ENCODE data around the gene NEGR1. TPM values are rescaled to one million over a fixed set of nuclear protein-coding genes. Genes with fewer than 3 reads are reported as not detected.

Gene NEGR1
- total RNA-seq, 1 donor from 2014 or later: 9.7 TPM

DNA sequence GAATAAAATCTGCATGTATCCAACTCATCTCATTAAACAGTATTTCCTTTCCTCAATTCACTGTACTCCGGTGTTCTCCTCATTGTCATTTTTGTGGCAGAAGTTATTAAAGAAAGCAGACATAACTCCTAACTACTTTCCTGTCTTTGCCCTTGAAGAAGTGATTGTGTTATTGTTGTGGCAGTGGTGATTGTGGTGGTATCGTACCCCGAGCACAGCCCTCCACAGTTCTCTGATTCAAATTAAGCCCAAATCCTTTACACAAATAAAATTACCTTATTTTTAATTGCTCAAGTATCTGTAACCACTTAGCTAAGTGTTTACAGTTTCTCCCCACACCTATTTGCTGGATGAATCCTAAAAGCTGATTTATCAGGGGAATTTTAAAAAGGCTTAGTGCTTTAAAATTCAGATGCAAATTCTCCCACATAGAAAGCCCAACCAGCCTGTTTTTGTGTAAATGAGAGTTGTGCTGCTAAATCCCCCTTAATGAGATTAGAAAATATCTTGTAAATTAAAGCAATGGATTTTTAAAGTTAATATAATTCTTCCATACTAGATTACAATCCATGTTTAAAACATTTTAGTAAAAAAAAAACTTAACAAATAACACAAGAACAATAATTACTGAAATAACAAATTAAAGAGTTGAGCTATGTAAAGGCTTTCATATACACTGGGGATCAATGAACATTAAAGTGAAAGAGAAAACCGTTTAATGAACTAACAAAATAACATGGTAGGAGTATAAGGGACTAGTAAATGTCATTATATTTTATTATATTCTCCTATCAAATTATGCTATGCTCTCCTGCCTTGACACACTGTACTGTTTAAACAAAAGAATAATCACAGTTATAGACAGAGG lies 259.0 kb downstream of the NEGR1 start:
- intact Hi-C loops (cut with micrococcal nuclease): no loop called here
- TF ChIP-seq, protein P1, sequence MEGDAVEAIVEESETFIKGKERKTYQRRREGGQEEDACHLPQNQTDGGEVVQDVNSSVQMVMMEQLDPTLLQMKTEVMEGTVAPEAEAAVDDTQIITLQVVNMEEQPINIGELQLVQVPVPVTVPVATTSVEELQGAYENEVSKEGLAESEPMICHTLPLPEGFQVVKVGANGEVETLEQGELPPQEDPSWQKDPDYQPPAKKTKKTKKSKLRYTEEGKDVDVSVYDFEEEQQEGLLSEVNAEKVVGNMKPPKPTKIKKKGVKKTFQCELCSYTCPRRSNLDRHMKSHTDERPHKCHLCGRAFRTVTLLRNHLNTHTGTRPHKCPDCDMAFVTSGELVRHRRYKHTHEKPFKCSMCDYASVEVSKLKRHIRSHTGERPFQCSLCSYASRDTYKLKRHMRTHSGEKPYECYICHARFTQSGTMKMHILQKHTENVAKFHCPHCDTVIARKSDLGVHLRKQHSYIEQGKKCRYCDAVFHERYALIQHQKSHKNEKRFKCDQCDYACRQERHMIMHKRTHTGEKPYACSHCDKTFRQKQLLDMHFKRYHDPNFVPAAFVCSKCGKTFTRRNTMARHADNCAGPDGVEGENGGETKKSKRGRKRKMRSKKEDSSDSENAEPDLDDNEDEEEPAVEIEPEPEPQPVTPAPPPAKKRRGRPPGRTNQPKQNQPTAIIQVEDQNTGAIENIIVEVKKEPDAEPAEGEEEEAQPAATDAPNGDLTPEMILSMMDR (IDR thresholded peaks at IDR 0.05; ENCODE audit: borderline replicate concordance): no peak

DNA sequence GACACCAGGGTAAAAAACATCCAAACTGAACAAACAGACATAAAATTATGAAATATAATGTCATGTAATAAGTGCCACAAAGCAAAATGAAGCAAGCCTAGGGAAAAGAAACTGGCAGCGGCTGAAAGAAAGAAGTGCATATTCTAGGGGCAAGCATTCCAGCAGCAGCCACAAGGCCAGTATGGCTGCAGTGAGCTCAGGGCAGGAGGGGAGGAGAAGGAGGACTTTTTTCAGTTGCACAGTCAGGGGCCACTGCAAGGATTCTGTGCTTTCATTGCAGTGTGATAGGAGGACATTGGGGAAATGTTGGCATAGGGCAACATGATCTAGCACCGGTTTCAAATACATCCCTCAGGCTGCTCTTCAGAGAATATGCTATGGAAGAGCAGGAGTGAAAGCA lies 263.8 kb downstream of the NEGR1 start:
- Histone ChIP-seq H3K9me3 (replicated peaks) (no peaks in the 10 kb centered on the region), H3K27ac (replicated peaks) (no peak overlapping the region), H3K36me3 (no peaks in the 10 kb centered on the region), H3K27me3 (ENCODE audit: low read depth) (no peaks in the 10 kb centered on the region), H3K4me1 (peaks cover 7% of the 10 kb centered on the region), H3K4me3 (no peak overlapping the region)
- intact Hi-C loops (cut with micrococcal nuclease): no loop called here
- TF ChIP-seq, protein P1 (IDR thresholded peaks at IDR 0.05; ENCODE audit: borderline replicate concordance): no peak
- no peak for DNase-seq

More for the DNA sequence above, 259.0 kb downstream of the NEGR1 start:
- H3K4me3 ChIP-seq: no peak overlapping the region
- DNase-seq: no peak
- H3K9me3 ChIP-seq (replicated peaks): no peaks in the 10 kb centered on the region
- H3K27ac ChIP-seq (replicated peaks): no peak overlapping the region
- no peaks in the 10 kb centered on the region for H3K36me3 ChIP-seq
- H3K4me1 ChIP-seq: no peaks in the 10 kb centered on the region
- H3K27me3 ChIP-seq (ENCODE audit: low read depth): no peaks in the 10 kb centered on the region

DNA sequence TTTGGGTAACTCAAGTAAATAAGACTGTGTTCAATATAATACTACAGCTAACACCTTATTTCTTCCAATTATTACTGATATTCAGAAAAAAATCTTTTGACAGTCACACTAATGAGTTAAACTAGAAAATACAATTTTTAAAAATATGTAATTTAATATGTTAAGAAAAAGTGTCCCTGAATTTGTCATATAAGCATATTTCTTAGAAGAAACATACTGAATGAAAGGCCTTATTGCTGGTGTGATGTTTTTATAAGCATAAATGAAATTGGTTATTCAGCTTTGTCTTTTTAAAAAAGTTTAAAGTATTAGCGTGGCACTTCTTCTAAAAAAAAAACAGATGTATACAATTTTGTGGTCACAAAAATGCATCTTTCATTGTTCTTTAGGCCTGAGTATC lies 267.3 kb downstream of the NEGR1 start:
- Histone ChIP-seq H3K27me3 (ENCODE audit: low read depth) (no peaks in the 10 kb centered on the region), H3K27ac (replicated peaks) (no peak overlapping the region), H3K4me1 (peaks cover 34% of the 10 kb centered on the region), H3K4me3 (no peak overlapping the region), H3K9me3 (replicated peaks) (no peaks in the 10 kb centered on the region), H3K36me3 (no peaks in the 10 kb centered on the region)
- no peak for DNase-seq
- TF ChIP-seq, protein P1 (IDR thresholded peaks at IDR 0.05; ENCODE audit: borderline replicate concordance): no peak
- intact Hi-C loops (cut with micrococcal nuclease): no loop called here

DNA sequence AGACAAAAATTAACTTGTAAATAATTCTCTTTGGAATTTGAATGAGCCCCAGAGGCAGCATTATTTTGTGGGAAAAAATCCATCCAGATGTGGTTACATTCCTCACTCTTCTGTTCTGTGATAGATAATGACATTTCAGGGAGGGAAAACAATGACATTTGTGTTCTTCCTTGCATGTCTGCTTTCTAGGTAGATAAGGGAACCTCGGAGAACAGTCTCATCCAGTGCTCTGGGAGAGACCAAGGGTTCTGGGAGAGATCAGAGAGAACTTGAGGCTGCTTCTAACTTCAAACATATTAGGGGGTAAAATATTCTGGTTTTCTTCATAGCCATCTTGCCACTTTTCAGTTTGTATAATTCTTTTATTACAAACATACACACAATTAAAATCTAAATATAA lies 269.2 kb downstream of the NEGR1 start:
- Histone ChIP-seq H3K36me3 (no peaks in the 10 kb centered on the region), H3K9me3 (replicated peaks) (no peaks in the 10 kb centered on the region), H3K4me1 (peaks cover 40% of the 10 kb centered on the region), H3K27me3 (ENCODE audit: low read depth) (no peaks in the 10 kb centered on the region), H3K27ac (replicated peaks) (no peak overlapping the region), H3K4me3 (no peak overlapping the region)
- TF ChIP-seq, protein P1 (IDR thresholded peaks at IDR 0.05; ENCODE audit: borderline replicate concordance): no peak
- DNase-seq: no peak
- intact Hi-C loops (cut with micrococcal nuclease): no loop called here

DNA sequence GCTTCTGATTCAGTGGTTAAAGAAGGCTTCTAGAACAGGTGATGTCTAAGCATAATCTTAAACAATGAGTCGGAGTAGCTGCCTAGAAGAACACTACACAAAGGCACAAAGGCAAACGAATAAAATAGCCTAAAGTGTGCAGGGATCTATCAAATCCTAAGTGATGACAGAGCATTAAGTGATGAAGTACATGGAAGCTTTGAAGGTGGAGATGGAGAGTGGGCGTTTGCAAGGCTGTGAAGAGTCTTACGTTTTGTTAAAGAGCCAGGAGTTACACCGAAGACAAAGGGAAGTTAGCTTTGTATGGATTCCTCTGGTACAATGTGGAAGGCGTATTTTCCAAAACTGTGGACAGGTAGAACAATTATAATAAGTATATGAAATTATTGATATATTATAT lies 270.6 kb downstream of the NEGR1 start:
- no peaks in the 10 kb centered on the region for H3K9me3 ChIP-seq (replicated peaks)
- TF ChIP-seq, protein P1 (IDR thresholded peaks at IDR 0.05; ENCODE audit: borderline replicate concordance): no peak
- no peak overlapping the region for H3K27ac ChIP-seq (replicated peaks)
- H3K27me3 ChIP-seq (ENCODE audit: low read depth): no peaks in the 10 kb centered on the region
- no peak for DNase-seq
- intact Hi-C loops (cut with micrococcal nuclease): no loop called here
- H3K4me1 ChIP-seq: peaks cover 50% of the 10 kb centered on the region
- H3K4me3 ChIP-seq: no peak overlapping the region
- H3K36me3 ChIP-seq: no peaks in the 10 kb centered on the region

Measured in left ventricle myocardium inferior (tissue), 1 donor.